ENCODE data around the gene MICOS13.

GRCh38 chr19:5642204-5642603 lies 38.1 kb downstream of the MICOS13 start:
- no peak for TF ChIP-seq POLR2A (IDR thresholded peaks at IDR 0.05)
- TF ChIP-seq CTCF (IDR thresholded peaks at IDR 0.05 in 8 of 11, conservative IDR thresholded peaks at IDR 0.05 in 3 of 11), result no peak
- no peak for TF ChIP-seq POLR2AphosphoS5 (IDR thresholded peaks at IDR 0.05)
